GM19193 (cell line): ENCODE measurements around the gene MAX.

Experiments used
- POLR2A ChIP-seq: IDR thresholded peaks from 4 replicates; pipeline ENCODE4 v1.6.1; 2011; ENCODE audit not compliant: insufficient read depth, insufficient read length; ENCODE audit errors: extremely low read depth

MAX gene

DNA sequence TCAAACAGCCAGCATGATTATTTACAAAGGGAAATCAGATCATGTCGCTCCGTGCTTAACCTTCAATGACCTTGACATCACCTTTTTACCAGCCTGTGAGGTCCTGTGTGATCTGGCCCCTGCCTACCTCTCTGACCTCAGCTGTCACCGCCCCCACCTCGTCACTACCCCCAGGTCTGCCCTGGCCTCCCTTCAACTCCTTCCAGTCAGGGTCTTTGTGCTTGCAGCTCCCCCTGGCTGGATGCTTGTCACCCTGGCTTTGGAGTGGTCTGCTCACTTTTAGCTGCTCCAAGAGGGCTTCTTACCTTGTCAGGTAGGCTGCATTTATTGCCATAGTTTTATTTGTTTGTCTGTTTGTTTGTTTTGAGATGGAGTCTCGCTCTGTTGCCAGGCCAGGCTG is 8.2 kb upstream of the MAX start:
- TF ChIP-seq POLR2A: no peak

DNA sequence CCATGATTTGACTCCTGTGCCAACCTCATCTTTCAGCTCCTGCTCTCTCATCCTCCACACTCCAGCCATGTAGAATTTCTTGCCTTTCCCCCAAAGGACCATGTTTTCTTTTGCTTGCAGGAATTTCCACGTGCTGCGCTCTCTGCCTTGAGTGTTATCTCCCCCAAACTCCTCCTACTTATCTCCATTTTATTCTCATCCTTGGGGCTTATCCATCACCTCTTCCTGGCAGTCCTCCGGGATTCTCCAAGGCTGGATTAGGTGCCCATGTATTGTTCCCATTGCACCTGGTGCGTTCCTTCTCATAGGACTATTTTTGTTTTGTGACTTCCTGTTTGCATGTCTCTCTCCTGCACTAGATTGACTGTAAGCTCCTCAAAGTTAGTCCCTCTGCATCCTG is 7.0 kb upstream of the MAX start:
- no peak for TF ChIP-seq POLR2A

DNA sequence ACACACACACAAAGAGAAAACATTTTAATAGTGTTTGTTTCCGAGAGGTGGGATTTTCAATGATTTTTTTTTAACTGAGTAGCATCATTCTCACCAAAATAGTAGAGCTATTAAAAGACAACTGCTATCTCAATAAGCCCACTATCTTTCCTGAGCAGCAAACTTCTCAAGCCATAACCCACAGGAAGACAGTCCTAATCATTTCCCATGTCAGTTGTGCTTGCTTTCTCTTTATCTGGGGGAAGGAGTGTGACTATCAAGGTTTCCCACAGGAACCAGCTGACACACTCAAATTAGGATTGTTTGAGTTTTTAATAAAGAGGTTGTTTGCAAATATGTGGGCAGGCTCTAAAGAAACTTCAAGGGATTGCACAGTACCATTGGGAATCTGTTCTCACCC is 4.9 kb upstream of the MAX start:
- no peak for TF ChIP-seq POLR2A

DNA sequence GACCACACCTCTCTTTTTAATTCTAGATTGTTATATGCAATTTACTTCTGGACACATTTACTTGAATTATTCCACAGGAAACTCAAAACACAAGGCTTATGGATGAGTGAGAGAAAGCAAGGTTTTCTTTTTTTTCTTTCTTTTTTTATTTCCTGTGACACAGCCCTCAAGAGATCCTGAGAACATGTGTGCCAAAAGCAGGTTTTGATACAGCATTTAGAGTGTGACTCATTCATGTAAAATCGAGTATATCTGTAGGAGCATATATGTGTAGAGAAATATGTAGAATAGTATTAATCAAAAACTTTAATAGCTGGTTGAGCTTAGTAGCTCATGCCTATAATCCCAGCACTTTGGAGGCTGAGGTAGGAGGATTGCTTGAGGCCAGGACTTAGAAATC is 4.4 kb upstream of the MAX start:
- no peak for TF ChIP-seq POLR2A

DNA sequence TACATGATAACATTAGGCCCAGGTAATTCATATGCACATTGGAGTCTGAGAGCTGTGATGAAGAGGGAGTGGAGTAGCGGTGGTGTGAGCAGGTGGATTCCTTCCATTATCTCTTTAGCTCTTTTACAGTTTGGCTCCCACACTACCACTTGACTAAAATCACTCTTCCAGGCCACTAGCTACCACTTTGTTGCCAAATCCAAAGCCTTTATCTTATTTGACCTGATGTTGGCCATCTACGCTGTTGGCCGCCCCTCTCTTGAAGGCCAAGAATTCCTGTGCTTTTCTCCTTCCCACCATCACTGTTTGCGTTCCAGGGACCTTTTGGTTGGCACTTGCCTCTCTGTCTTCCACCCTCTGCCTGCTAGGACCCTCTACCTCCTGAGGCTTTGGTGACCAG is 4.0 kb upstream of the MAX start:
- no peak for TF ChIP-seq POLR2A

DNA sequence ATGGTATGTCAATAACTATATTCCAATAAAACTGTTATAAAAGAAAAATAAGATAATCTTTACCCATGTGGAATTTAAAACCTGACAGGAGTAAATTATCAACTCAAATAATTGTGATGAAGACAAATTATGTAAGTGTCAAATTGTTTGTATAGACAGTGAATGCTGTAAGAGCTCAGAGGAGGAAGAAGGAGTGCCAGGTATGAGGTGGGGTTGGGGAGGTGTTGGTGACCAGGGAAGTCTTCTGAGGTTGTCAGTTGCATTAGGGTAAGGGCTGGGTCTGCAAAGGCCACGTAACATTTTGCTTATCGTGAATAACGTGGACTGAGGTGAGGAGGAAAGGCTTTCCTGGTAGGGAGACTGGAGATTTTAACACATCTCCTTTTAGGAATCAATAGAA is 2.5 kb upstream of the MAX start:
- TF ChIP-seq POLR2A: no peak

DNA sequence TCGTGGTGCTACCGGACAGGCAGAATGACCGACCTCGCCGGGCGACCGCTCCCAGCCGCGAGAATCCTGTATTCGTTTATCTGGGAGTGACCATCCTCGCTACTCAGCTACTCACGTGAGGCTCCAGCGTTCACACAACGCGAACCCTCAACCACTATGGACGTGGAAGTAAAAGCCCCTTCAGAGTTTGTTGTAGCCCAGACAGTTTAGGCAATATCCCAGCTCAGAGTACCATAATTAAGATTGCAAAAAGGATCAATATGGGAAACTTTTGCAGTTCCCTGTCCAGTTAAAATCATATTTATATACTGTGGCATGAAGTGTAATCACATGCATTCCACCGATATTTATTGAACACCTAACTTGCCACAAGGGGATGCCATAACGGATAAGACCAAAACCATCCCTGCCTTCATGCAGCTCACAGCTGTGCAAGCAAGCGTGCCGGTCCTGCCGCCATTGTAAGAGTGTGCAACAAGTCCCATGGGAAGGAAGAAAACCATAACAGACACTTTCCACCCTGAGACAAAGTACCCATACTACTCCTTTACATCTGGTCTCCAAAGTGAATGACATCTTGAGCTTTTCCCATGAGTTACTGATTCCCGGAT is 938 bp upstream of the MAX start:
- TF ChIP-seq POLR2A: no peak

DNA sequence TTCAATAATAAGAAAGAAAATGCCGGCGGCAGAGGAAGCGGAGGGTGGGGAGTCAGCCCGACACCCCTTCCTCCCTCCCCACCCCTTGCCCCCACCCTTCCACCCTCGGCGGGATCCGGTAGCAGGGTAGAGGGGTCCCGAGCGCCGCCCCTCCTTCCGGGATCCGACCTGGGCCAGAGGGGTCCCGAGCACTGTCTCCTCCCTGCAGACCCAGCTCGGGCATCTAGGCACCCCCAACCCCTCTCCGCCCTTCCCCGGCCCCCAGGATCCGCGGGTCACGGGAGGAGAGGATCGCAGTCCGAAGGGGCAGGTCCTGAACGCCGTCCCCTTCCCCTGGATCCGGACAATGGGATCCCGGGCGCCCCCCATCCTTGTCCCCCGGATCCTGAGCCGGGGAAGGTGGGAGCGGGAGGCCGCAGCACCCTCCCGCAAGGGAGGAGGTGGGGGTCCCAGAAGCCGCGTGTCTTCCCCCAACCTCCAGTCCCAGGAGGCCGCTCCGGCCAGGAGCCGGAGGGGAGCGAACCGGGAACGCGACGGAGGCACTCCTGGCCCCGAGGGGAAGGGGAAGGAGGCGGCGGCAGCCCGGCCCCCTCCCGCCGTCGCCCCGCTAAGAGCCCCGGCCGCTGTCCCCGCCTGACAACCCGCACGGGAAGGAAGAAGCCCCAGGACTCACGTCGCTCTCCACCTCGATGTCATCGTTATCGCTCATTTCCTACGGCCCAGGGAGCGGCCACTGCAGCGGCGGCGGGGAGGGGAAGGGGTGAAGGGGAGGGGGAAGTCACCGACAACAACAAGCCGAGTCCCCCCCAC is 481 bp downstream of the MAX start:
- TF ChIP-seq POLR2A: no peak

DNA sequence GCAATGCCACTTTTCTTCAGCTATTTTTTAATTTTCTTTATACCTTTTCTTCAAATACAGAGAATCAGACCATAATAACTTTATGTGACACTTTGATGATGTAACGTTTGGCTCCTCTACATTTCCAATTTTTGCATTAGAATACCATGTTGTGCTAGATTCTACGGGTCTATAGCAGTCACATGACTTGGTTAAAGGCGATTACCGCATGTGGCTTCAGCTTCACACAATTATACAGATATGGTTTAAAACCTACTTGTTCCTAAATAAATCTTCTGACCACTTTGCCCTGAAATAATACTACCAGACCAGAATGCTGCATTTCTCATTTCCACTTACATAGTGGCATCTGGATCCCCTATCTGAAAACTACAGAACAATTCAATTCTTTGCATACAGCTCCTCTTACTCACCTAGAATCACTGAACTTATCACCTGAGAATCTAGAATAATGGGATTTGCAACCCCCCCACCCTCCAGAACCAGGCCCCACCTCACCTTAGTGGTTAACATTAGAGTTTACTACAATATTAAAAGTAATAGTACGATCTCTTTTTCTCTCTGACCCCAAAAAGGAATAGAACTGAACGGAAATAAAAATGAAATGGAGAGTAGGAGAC is 1.3 kb downstream of the MAX start:
- no peak for TF ChIP-seq POLR2A

DNA sequence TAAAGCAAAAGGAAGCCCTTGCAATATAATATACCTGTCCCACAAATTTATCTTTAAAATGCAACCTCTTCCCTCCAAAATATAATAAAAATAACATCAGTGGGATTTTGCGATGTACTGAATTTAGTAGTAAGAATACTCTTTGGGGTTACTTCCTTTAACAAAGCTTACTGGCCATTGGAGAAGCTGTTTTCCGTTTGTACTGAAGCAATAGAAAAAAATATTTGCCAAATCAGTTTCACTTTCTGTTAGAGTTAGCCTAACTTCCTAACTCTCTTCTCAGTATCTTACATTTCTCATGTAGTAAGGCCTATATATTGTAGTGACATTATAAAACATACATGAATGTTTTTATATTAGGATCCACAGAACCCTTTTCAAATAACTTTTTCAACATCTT is 3.7 kb downstream of the MAX start:
- no peak for TF ChIP-seq POLR2A

DNA sequence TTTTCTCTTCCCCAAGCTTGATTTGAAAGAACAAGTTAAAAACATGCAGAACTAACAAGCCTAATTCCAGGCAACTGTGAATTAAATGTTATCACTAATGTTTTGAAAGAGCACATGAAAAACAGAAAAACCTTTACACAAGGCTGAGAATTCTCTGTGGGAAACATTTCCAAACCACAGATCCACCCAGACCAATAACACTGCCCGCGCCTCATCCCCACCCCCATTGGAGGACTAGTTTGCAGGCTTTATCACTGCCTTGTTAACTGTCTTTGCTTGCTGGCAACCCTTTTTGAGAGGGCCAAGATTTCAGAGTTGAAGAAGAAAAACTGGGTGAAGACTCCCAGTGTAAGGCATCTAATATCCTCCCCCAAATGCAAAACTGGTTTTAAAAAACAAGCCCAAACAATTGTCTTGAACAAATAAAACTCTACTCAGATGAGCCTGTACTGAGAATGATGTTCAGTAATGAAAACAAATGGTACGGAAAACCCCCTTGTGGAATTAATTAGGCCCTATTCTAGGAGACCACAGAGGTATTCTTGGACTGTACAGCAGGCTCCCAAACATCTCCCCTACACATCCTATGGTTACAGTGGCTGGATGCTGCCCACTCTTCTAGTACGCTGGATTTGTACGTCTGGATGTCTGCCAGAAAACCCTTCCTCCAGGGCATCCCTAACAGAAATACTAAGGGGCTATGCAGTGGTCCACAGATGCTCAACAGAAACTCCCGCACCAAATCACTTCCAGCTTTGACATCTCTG is 5.8 kb downstream of the MAX start:
- no peak for TF ChIP-seq POLR2A

DNA sequence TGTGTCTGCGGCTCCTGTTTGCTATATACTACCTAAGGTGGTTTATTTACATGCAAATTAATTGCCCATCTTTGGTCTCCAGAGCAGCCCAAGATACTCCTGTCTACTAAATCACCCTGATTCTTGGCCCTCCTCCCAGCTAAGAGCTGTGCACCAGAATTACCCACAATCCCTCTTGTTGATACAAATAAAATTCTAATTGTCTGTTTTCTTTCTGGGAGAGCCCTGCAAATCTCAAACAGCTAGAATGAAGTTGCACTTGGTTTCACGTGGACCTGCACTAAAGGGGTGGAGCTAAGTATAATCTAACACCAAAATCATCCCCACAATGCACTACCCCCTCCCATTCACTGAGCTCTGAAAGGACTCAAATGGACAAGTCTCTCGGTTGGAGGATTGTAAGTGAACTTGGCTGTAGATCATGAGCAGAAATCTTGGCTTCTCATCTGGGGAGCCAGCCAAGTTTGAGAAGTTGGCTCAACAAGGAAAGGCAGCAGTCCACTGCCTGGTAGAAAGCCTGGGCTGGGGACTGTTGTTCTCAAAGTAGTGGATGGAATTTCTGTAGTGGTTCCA is 6.6 kb downstream of the MAX start:
- TF ChIP-seq POLR2A: no peak

DNA sequence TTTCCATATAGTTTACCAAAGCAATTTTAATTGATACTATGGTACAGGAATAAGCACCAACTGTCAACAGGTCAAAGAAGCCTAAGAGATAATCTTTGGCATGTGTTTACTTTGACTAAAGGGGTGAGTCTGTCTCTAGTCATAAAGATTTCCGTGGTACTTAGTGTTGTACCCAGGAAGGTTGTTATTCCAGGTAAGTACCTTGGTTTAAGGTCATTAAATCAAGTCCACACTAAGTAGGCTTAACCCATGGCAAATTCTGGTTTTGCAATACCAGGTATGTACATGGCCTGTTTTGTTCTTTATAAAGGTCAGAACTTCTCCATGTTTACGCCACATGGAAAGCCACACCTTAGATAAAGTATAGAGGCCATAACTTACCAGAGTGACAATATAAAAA is 10.0 kb downstream of the MAX start:
- no peak for TF ChIP-seq POLR2A

DNA sequence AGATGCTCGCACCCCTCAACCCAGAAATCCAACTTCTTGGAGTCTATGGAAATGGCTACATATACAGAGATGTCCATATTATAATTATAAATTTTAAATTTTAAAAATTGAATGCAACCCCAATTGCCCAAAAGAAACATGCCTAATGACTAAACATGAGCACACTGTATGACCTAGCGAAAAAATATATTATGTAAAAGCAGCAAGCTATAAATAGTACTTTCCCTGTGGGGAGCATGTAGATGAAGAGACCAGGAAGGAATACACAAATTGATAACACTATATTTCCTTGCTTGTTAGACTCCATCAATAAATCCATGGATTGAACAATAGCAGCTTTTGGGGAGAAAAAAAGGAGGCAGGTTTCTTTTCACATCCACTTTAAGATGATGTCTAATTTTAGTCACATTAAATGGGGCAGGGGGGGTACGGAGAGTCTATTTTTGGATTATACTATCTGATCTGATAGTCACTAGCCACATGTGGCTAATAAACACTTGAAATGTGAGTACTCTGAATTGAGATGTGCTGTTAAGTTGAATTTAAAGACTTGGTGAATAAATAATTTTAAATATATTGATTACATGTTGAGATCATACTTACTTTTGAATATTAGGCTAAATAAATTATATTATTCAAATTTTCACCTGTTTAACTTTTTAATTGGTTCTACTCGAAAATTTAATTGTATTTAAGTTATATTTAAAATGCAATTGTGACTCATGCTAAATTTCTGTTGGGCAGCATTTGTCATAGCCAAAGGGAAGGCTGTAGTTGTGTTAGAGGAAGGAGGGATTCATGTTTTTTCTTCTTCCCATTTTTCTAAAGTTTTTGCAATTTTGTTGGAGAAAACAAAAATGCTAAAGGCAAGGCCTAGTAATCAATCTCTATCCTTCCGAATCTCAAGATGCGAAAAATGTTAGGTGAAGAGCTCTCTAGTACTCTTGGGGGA is 17.5 kb downstream of the MAX start:
- no peak for TF ChIP-seq POLR2A
